ENCODE data around the gene SBK3. TPM values are rescaled to one million over a fixed set of nuclear protein-coding genes. Genes with fewer than 3 reads are reported as not detected.

The SBK3 gene
- total RNA-seq, 2 donors from 2014 or later = not detected

GRCh38 chr19:55554302-55554701 is 9.0 kb upstream of the SBK3 start:
- Histone ChIP-seq H3K4me1 (ENCODE audit: control insufficient read depth in 1 of 2, low read depth in 2 of 2) (peaks cover 7 to 8% of the 10 kb centered on the region in 2 donors), H3K36me3 (no peaks in the 10 kb centered on the region), H3K27me3 (replicated peaks; ENCODE audit: insufficient read depth) (no peaks in the 10 kb centered on the region), H3K4me3 (no peak overlapping the region), H3K9me3 (no peaks in the 10 kb centered on the region), H3K27ac (no peak overlapping the region)
- ATAC-seq (ENCODE audit: insufficient number of reproducible peaks, low FRiP score, low read depth) (no peak), DNase-seq (ENCODE audit: low spot score) (no peak)
- TF ChIP-seq CTCF (IDR thresholded peaks at IDR 0.05) = no peak

- Histone ChIP-seq H3K27me3 (replicated peaks; ENCODE audit: insufficient read depth) (no peaks in the 10 kb centered on the region), H3K27ac (no peak overlapping the region), H3K4me1 (ENCODE audit: control insufficient read depth in 1 of 2, low read depth in 2 of 2) (peaks cover 9 to 13% of the 10 kb centered on the region in 2 donors), H3K4me3 (no peak overlapping the region), H3K36me3 (no peaks in the 10 kb centered on the region), H3K9me3 (no peaks in the 10 kb centered on the region)
- no peak for TF ChIP-seq CTCF (IDR thresholded peaks at IDR 0.05)
- ATAC-seq (ENCODE audit: insufficient number of reproducible peaks, low FRiP score, low read depth) (no peak), DNase-seq (ENCODE audit: low spot score) (no peak)
Measured at GRCh38 chr19:55553217-55554182, 8.2 kb upstream of the SBK3 start.

GRCh38 chr19:55552620-55553019 is 7.3 kb upstream of the SBK3 start:
- Histone ChIP-seq H3K27ac (no peak overlapping the region), H3K4me3 (no peak overlapping the region), H3K27me3 (replicated peaks; ENCODE audit: insufficient read depth) (no peaks in the 10 kb centered on the region), H3K9me3 (no peaks in the 10 kb centered on the region), H3K36me3 (no peaks in the 10 kb centered on the region), H3K4me1 (ENCODE audit: control insufficient read depth in 1 of 2, low read depth in 2 of 2) (peaks cover 12 to 22% of the 10 kb centered on the region in 2 donors)
- ATAC-seq (ENCODE audit: insufficient number of reproducible peaks, low FRiP score, low read depth) (no peak), DNase-seq (ENCODE audit: low spot score) (no peak)
- no peak for TF ChIP-seq CTCF (IDR thresholded peaks at IDR 0.05)

GRCh38 chr19:55552206-55552605 is 6.9 kb upstream of the SBK3 start:
- H3K4me1 ChIP-seq (ENCODE audit: control insufficient read depth in 1 of 2, low read depth in 2 of 2) = peaks cover 14 to 26% of the 10 kb centered on the region in 2 donors
- ATAC-seq (ENCODE audit: insufficient number of reproducible peaks, low FRiP score, low read depth) = no peak

More at GRCh38 chr19:55552206-55552605, 6.9 kb upstream of the SBK3 start:
- Histone ChIP-seq H3K9me3 (no peaks in the 10 kb centered on the region), H3K36me3 (no peaks in the 10 kb centered on the region), H3K27me3 (replicated peaks; ENCODE audit: insufficient read depth) (no peaks in the 10 kb centered on the region), H3K27ac (no peak overlapping the region), H3K4me3 (no peak overlapping the region)
- no peak for TF ChIP-seq CTCF (IDR thresholded peaks at IDR 0.05)
- DNase-seq (ENCODE audit: low spot score) = no peak

Data from thoracic aorta (tissue), 2 donors.